ENCODE results near the gene TMEM150A.
"Not testable (repeated sequence)": the region's sequence is repeated elsewhere in the genome, so short reads cannot be mapped to it uniquely, and the experiment has no call there.

The TMEM150A gene

GRCh38 chr2:85596026-85596333 is 6.5 kb downstream of the TMEM150A start:
- ChIA-PET CTCF (interaction anchor here (1.4 kb wide), 1 partner anchor 16 kb away, joined by 3 read pairs; the partner anchor contains the start of gene C2orf68), POLR2A (interaction anchor here (1.0 to 3.2 kb wide), 15 partner anchors 9 to 159 kb away, joined by 3 to 30 read pairs (median 8); partner anchors contain the start of genes C2orf68, GGCX, MAT2A and USP39)
- no peak for TF ChIP-seq NFRKB (IDR thresholded peaks at IDR 0.05)
- TF ChIP-seq ARNT (IDR thresholded peaks at IDR 0.05), result no peak
- no peak for TF ChIP-seq CTBP1 (IDR thresholded peaks at IDR 0.05; ENCODE audit: borderline replicate concordance)
- no peak for TF ChIP-seq ELF4 (IDR thresholded peaks at IDR 0.05)
- TF ChIP-seq HDGF (IDR thresholded peaks at IDR 0.05; ENCODE audit: borderline replicate concordance), result no peak
- TF ChIP-seq L3MBTL2 (conservative IDR thresholded peaks at IDR 0.05), result no peak
- no peak for TF ChIP-seq FOXM1 (IDR thresholded peaks at IDR 0.05; ENCODE audit: borderline replicate concordance)
- TF ChIP-seq, protein P1, sequence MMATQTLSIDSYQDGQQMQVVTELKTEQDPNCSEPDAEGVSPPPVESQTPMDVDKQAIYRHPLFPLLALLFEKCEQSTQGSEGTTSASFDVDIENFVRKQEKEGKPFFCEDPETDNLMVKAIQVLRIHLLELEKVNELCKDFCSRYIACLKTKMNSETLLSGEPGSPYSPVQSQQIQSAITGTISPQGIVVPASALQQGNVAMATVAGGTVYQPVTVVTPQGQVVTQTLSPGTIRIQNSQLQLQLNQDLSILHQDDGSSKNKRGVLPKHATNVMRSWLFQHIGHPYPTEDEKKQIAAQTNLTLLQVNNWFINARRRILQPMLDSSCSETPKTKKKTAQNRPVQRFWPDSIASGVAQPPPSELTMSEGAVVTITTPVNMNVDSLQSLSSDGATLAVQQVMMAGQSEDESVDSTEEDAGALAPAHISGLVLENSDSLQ (IDR thresholded peaks at IDR 0.05), result no peak
- TF ChIP-seq SP1 (IDR thresholded peaks at IDR 0.05), result no peak
- TF ChIP-seq FOXK2 (IDR thresholded peaks at IDR 0.05), result no peak
- TF ChIP-seq FOXA1 (IDR thresholded peaks at IDR 0.05), result no peak
- no peak for TF ChIP-seq SUZ12 (IDR thresholded peaks at IDR 0.05)
- DNase-seq (ENCODE audit: extremely low spot score), result no peak

DNA sequence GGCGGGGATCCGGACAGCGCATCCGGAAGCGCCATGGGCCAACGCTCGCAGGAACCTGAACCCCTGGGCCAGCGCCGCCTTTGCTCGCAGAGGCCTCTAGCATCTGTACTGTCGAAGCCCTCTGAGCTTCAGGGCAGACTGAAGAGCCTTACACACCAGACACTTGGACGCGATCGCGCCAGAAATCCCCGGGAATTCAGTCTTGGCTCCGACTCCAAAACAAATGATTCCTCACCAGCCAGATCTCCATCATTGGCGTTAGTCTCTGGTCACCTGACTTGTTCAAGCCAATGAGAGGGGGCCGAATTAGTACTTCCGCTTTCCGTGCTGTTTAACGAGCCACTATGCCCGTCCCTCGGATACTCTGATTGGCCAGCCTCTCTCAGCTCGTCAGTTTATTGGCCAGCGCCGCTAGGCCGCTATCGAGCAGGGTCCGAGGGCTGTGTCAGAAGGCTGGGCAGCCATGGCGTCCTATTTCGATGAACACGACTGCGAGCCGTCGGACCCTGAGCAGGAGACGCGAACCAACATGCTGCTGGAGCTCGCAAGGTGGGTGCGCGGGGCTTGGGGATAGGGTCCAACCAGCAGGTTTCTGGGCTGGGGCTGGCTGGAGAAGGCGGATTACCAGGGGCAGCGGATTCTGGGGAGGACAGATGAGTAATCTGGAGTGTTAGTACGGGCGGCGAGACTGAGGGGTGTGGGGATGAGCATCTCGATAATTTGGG is 7.0 kb downstream of the TMEM150A start, which contains the start of gene RNF181:
RNF181 (plus strand) TSS at position 445 of the 725 bp plus-strand sequence; CDS start at position 464, 19 bp downstream.
- no peak for TF ChIP-seq FOXK2 (IDR thresholded peaks at IDR 0.05)
- peak; percentile 94 for TF ChIP-seq ELF4 (IDR thresholded peaks at IDR 0.05)
- TF ChIP-seq SP1 (IDR thresholded peaks at IDR 0.05), result no peak
- TF ChIP-seq L3MBTL2 (conservative IDR thresholded peaks at IDR 0.05), result peak; percentile 86
- TF ChIP-seq ARNT (IDR thresholded peaks at IDR 0.05), result no peak
- ChIA-PET CTCF (interaction anchor here (1.4 kb wide), 1 partner anchor 16 kb away, joined by 3 read pairs; the partner anchor contains the start of gene C2orf68), POLR2A (interaction anchor here (0.7 to 3.2 kb wide), 20 partner anchors 10 to 268 kb away, joined by 3 to 30 read pairs (median 5); partner anchors contain the start of genes C2orf68, GGCX, MAT2A and TGOLN2)

DNA sequence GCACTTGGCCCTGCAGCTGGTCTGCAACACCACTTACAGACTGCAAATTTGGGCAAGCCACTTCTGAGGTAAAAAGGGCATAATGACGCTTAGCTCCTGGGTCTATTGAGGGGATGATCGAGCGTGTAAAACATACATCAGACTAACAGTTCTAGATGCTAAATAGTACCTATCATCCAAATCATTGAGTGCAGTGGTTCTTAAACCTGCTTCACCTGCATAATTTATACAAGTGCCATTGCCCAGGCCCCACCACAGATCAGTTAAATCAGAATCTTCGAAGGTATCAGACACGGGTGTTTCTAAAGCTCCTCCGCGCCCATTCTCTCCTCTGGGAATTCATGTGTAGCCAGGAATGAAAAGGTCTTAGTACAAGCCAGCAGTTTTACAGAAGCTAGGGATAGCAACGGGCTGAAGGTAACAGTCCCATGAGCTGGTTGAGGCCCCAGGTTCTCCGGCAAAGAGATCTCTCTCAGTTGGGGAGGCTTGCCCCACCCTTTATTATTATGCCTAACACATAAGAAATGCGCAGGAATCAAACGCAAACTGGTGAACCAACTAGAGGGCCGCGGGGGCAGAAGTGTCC is 7.7 kb downstream of the TMEM150A start:
- CTCF ChIA-PET, result no interaction called here

More for the DNA sequence above, 7.0 kb downstream of the TMEM150A start, which contains the start of gene RNF181:
- DNase-seq (ENCODE audit: extremely low spot score), result peak; percentile 94

GRCh38 chr2:85593023-85593422 is 9.5 kb downstream of the TMEM150A start:
- ChIA-PET POLR2A (interaction anchor here (0.6 to 3.2 kb wide), 3 partner anchors 7 to 24 kb away, joined by 3 to 28 read pairs (median 4); partner anchors contain the start of gene VAMP5), CTCF (no interaction called here)
- TF ChIP-seq SP1 (IDR thresholded peaks at IDR 0.05) (no peak), ARNT (IDR thresholded peaks at IDR 0.05) (no peak), TARDBP (IDR thresholded peaks at IDR 0.05) (no peak)
- no peak for DNase-seq (ENCODE audit: extremely low spot score)

More for the DNA sequence above, 7.7 kb downstream of the TMEM150A start:
- POLR2A ChIA-PET, result interaction anchor here (0.7 to 3.2 kb wide), 20 partner anchors 9 to 267 kb away, joined by 3 to 30 read pairs (median 5); partner anchors contain the start of genes C2orf68, GGCX, MAT2A and TGOLN2
- TF ChIP-seq HDGF (IDR thresholded peaks at IDR 0.05; ENCODE audit: borderline replicate concordance), result no peak
- TF ChIP-seq BHLHE40 (IDR thresholded peaks at IDR 0.05; ENCODE audit: borderline replicate concordance), result no peak
- TF ChIP-seq L3MBTL2 (conservative IDR thresholded peaks at IDR 0.05), result no peak
- TF ChIP-seq FOXK2 (IDR thresholded peaks at IDR 0.05), result no peak
- no peak for TF ChIP-seq FOXM1 (IDR thresholded peaks at IDR 0.05; ENCODE audit: borderline replicate concordance)
- no peak for TF ChIP-seq CTBP1 (IDR thresholded peaks at IDR 0.05; ENCODE audit: borderline replicate concordance)
- TF ChIP-seq ARNT (IDR thresholded peaks at IDR 0.05), result no peak
- no peak for TF ChIP-seq SUZ12 (IDR thresholded peaks at IDR 0.05)
- TF ChIP-seq SP1 (IDR thresholded peaks at IDR 0.05), result no peak
- no peak for DNase-seq (ENCODE audit: extremely low spot score)

DNA sequence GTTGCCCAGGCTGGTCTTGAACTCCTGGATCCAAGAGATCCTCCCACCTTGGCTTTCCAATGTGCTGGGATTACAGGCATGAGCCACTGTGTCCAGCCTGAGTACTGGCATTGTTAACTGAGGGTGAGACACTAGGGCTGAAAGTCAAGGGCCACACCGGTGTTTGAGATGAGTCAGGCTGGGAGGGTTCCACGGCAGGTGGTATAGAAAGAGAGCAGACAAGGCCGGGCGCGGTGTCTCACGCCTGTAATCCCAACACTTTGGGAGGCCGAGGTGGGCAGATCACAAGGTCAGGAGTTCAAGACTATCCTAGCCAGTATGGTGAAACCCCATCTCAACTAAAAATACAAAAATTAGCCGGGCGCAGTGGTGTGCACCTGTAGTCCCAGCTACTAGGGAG is 10.2 kb downstream of the TMEM150A start:
- POLR2A ChIA-PET, result interaction anchor here (0.9 kb wide), 1 partner anchor 14 kb away, joined by 4 read pairs; no protein-coding TSS in a partner anchor
- DNase-seq (ENCODE audit: extremely low spot score); CTCF ChIA-PET: not testable (repeated sequence)

GRCh38 chr2:85591563-85591962 is 10.9 kb downstream of the TMEM150A start:
- CTCF ChIA-PET, result no interaction called here
- TF ChIP-seq ARNT (IDR thresholded peaks at IDR 0.05), result no peak
- no peak for TF ChIP-seq BHLHE40 (IDR thresholded peaks at IDR 0.05; ENCODE audit: borderline replicate concordance)
- TF ChIP-seq FOXK2 (IDR thresholded peaks at IDR 0.05), result no peak
- no peak for TF ChIP-seq SP1 (IDR thresholded peaks at IDR 0.05)
- TF ChIP-seq FOXA1 (IDR thresholded peaks at IDR 0.05), result no peak
- TF ChIP-seq LEF1 (IDR thresholded peaks at IDR 0.05; ENCODE audit: borderline replicate concordance), result no peak
- TF ChIP-seq, protein P1 (IDR thresholded peaks at IDR 0.05), result no peak
- no peak for TF ChIP-seq FOXM1 (IDR thresholded peaks at IDR 0.05; ENCODE audit: borderline replicate concordance)
- no peak for TF ChIP-seq SUZ12 (IDR thresholded peaks at IDR 0.05)
- no peak for TF ChIP-seq ZNF384 (IDR thresholded peaks at IDR 0.05)
- TF ChIP-seq TARDBP (IDR thresholded peaks at IDR 0.05), result no peak
- no peak for TF ChIP-seq L3MBTL2 (conservative IDR thresholded peaks at IDR 0.05)
- no peak for TF ChIP-seq CTBP1 (IDR thresholded peaks at IDR 0.05; ENCODE audit: borderline replicate concordance)
- no peak for TF ChIP-seq ELF4 (IDR thresholded peaks at IDR 0.05)

More at GRCh38 chr2:85591563-85591962, 10.9 kb downstream of the TMEM150A start:
- POLR2A ChIA-PET, result interaction anchor here (1.2 to 1.4 kb wide), 3 partner anchors 11 to 53 kb away, joined by 4 to 7 read pairs (median 4); partner anchors contain the start of genes C2orf68, MAT2A and TMEM150A
- DNase-seq (ENCODE audit: extremely low spot score), result no peak
